NCI-H748 (cell line): ENCODE measurements around the gene PCGF1.
"Not testable (repeated sequence)": the region's sequence is repeated elsewhere in the genome, so short reads cannot be mapped to it uniquely, and the experiment has no call there.

Experiments
- DNase-seq: peaks from one replicate; lab custom pipeline; 2025; ENCODE audit not compliant: unreplicated experiment; lab: John Stamatoyannopoulos, UW

Gene PCGF1

DNA sequence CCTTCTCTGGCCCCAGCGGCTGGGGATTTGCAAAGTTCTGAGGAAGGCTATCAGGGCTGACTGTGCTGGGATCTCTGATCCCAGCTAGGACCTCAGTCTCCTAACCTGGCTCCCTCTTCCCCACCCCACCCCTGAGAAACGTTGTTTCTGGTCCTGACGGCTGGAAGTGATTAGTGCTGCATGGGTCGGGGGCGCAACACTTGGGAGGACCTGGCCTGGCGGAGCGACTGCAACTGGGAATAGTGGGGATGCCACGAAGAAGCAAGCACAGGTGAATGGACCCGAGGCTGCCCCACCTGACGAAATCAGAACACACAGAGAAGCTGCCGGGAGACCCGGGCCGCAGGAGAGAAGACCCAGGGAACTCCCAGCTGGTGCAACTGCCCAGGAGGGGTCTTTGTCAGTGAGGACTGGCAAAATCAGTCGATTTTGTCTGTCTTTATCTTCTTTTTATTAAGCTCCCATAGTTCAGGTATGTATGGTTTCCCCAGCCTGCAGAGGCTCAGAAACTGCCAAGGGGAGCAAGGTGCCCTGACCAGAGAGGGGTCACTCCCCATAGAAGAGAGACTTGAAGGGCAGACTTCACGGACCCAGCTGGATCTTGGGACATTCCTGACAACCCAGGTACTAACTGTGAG is 7.4 kb downstream of the PCGF1 start:
- DNase-seq = no peak

- no peak for DNase-seq
These were observed 8.1 kb downstream of the PCGF1 start, which contains the start of gene LBX2 for GRCh38 chr2:74499267-74499939. TSS of gene LBX2 (minus strand) at chr2:74499603. CDS start at chr2:74499537, 66 bp downstream.

DNA sequence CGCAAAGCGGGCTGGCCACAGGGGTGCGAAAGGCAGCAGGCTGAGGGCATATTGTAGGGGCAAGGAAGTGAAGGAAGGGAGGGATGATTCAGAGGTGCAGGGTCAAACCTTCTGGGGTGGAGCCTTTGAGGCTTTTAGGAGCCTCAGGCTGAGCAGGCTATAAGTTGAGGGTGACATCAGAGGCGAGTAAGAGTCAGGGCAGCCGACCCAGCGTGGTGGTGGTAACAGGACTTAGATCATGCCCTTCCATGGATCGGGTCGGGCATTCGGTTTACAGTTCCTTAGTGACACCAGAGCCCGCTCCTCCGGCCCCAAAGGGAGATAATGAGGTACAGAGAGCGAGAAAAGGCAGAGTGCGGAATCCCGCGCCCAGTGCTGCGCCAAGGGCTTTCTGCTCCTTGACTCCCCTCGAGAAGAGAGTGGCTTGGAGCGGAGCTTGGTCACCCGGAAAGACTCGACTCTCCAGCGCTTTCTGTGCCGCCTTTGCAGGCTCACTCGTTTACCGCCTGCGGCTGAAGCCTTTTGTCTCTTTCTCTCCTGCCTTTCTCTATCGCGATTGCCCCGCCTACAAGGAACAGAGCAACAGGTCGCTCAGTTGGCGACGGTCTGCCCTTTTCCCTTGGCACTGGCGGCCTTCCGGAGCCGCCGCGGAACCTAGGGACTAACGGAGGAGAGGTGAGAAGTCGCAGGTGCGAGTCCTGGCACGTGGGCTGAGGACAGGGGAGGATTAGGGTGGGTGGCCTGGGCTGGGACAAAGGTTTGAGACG is 8.8 kb downstream of the PCGF1 start:
- DNase-seq = no peak

DNA sequence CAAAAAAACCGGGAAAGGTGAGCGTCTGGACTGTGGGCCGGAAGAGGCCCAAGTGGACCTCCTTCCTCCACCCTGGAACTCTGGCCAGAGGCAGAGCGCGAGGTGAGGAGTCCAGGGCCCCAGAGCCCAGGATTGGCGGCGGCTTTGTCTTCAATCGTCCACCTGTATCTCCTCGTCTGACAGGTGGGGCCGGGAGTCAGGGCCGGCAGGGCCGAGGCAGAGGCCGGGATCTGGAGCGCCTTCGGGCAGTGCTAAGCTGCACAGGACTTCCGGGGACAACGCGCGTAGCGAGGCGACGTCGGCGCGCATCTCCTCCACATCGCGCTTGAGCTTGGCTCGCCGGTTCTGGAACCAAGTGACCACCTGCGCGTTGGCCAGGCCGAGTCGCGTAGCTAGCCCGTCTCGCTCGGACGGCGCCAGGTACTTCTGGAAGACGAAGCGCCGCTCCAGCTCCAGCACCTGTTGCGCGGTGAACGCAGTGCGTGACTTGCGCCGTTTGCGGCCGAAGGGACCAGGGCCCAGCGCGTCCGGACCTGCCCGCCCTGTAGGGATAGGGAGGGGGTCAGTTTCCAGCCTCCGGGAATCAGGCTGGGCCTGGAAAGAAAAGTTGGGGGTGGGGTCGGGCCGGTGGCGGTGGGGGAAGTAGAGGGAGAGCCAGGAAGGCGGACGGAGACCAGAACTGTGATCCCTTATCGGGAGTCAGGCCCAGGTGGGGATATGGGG is 9.6 kb downstream of the PCGF1 start:
- DNase-seq = peak; percentile 53

DNA sequence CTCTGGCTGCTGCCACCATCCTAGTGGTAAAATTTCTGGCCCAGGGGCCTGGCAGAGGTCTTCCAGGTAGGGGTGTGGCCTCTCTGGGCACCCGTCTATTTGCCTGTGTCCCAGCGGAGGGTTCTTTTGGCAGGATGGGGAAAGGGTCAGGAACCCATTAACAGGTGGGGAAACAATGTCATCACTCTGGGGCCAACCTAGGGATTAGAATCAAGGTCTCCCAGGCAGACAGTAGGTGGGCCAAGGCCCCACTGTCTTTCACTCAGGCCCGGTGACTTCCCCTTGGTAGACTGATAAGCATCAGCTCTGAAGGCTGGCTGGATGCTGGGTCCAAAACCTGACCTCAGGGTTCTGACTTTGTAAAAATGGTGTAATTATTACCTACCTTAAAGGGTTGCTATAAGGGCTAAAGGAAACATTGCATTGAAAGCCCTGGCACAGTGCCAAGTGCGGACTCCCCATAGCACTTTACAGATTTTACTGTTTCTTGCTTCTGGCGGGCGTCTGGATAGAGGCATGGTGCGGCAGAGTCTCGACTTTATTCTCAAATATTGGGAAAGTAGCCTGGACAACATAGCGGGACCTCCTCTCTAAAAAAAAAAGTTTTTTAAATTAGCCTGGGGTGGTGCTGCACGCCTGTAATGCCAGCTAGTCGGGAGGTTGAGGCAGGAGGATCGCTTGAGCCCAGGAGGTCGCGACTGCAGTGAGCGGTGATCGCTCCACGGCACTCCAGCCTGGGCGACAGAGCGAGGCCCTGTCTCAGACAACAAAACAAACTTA is 10.3 kb downstream of the PCGF1 start:
- no peak for DNase-seq

DNA sequence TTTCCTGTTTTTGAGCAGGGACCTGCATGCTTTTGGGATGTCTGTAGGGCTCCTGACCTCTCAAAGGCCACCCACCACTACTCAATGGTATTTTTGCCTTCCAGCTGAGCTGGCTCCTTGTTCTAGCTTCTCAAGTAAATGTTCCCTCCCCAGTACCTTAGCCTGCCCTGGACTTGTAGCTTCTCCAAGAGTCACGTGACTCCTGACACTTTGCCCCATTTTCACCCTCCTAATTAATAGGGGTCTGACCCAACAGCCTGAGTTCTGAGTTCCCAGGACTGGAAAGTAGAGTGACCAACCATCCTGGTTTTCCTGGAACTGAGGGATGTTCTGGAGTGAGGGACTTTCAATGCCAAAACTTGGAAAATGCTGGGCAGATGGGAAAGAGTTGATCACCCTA is 12.1 kb downstream of the PCGF1 start:
- no peak for DNase-seq

GRCh38 chr2:74493546-74493945 is 13.9 kb downstream of the PCGF1 start:
- no peak for DNase-seq

DNA sequence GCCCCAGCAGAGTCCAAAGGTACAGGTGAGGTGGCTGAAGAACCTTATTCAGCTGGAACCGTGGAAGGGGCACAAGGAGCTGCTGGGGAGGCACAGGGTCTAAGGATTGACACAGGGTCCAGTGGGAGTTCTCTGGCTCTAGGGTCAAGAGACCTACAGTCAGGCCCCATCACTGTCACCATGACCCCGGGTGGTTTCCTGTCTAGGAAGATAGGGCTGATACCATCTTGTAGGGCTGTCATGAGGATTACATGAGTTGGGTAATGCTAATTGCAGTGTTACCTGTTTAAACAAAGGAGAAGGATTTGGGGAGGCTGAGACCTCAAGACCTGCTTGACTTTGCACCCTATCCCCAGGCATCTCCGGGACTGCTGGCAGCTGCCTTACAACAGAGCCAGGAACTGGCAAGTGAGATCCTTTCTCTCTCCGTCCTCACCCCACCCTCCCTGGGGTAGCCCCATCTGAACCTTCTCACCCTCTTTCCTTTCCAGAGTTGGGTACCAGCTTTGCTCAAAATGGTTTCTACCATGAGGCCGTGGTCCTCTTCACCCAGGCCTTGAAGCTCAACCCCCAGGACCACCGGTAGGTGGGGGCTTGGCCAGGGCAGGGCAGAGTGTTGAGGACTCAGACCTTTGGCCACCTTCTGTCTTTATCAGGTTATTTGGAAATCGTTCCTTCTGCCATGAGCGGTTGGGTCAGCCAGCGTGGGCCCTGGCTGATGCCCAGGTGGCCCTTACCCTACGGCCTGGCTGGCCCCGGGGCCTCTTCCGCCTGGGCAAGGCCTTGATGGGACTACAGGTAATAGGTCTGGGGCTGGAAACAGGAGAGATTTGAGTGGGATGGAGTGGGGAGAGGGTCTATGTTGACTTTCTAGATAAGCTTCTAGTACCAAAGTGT is 15.6 kb downstream of the PCGF1 start:
- DNase-seq = no peak

DNA sequence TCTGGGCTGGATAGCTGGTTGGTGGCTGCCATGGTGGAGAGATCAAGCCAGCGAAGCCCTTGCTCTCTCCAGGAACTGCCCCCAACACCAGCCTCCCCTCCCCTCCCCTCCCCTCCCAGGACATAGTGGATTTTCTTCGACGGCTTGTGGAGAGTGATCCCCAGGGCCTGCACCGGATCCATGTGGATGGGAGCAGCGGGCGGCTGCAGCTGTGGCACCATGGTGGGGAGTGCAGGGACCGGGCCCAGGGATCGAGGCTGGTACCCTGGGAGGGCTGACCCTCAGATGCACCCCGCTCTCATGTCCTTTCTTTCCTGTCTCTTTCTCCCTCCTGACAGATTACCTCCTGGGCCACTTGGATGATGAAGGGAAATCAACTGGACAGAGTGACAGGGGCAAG is 17.6 kb downstream of the PCGF1 start:
- DNase-seq = no peak

- DNase-seq = no peak
These were observed 18.6 kb downstream of the PCGF1 start for GRCh38 chr2:74488643-74489481.

- no peak for DNase-seq
These were observed 21.4 kb downstream of the PCGF1 start for GRCh38 chr2:74486141-74486540.

- not testable (repeated sequence) for DNase-seq
These were observed 23.8 kb downstream of the PCGF1 start for GRCh38 chr2:74483675-74484164.

- peak; percentile 94 for DNase-seq
These were observed 24.5 kb downstream of the PCGF1 start, which contains the start of the genes CCDC142 and TTC31 for GRCh38 chr2:74482801-74483674. TSS of gene CCDC142 (minus strand) at chr2:74482998. CDS start at chr2:74482837, 161 bp downstream. TSS of gene TTC31 (plus strand) at chr2:74483081. CDS start at chr2:74483096, 15 bp downstream.

DNA sequence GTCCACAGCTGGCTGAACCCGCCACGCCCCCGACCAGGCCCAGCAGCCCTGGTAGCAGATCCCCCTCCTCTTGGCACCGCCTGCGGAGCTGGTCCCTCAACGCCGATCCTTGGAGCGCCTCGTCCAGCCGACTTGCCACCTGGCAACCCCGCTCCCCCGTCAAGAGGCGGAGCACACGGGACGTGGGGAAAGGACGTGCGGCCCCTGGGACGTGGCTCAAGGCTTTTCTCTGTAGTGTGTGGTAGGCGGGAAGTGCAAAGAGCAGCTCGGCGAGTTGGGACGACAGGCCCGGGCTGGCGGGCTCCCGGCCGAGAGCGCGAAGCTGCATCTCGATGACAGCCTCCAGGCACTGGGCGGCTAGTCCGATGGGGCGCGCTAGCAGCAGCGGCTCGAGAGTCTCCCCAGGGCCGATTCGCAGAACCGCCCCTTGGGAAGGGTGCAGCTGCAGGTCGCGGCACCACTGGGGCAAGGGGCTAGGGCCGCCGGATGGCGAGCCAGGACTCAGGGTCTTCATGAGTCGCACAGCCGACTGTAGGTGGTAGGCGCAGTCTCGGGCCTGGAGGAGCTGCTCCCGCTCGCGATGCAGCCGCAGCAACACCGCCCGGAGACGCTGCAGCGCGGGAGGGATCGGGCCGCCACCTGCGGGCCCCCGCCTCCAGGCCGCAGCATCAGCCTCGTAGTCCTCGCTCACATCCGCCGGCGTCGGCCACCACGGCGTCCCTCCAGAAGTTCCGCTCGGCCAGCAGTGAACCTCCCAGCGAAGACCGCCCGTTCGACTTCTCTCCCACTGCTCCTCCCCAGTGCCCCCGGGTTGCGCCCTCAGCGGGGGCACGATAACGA is 25.3 kb downstream of the PCGF1 start:
- DNase-seq = peak; percentile 71

DNA sequence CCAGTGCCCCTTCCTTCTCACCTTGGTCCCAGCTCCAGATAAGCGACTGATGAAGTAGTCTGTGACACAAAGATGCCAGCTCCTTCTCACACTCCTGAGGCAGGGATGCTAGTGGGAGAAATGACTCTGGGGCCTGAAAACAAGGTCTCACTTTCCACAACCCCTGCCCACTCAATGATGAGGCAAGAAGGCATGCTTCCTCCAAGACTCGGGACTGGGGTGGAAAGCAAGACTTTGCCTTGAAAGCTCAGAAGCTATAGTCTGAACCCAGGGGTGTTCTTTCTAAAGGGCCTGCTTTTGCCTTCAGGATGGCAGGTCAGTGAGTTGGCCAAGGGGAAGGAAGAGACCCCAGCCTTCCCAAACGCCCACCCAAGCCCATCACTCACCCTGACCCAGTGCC is 26.1 kb downstream of the PCGF1 start:
- DNase-seq = no peak

DNA sequence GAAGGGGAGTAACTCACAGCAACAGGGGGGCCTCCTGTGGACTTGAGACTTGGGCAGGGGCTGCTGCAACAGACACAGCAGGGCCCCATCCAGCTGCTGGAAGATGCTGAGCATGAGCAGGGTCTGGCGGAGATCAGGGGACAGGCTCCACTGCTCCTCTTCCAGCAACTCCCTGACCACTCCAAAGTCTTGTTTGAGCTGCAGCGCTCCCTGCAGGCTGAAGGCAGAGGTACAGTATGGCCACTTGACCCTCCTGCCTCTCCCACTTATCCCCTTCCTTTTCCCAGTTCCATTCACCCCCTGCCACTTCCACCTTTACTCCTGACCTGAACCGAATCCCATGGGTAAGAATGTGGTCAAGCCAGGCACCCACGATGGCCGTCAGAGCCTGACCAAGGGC is 32.6 kb downstream of the PCGF1 start:
- DNase-seq = peak; percentile 3
